Calu3 (cell line): ENCODE data around the gene ARHGAP8. TPM values are rescaled to one million over a fixed set of nuclear protein-coding genes. Genes with fewer than 3 reads are reported as not detected.

Source experiments
- BruUV-seq: library from RNA; stranded (reverse); fragments of 400-500 nt; replicated peaks from 2 replicates; lab custom pipeline; 2021; lab: Mats Ljungman, UMichigan
- CTCF ChIA-PET: fragments of 300-600 bp; sonication (Branson Sonifier 250); formaldehyde crosslinking; loops from one replicate; lab custom pipeline; 2022; ENCODE audit warnings: antibody characterized with exemption; lab: Charles Lee
- DNase-seq: peaks from one replicate; pipeline ENCODE4 v3.0.0; 2022
- H3K27ac Mint-ChIP-seq: one replicate; pipeline ENCODE4 v1.8.0; 2022; ENCODE audit warnings: mixed read lengths; ENCODE audit not compliant: unreplicated experiment
- H3K27me3 Mint-ChIP-seq: one replicate; pipeline ENCODE4 v1.8.0; 2022; ENCODE audit warnings: mixed read lengths; ENCODE audit not compliant: unreplicated experiment
- H3K36me3 Mint-ChIP-seq: one replicate; pipeline ENCODE4 v1.8.0; 2022; ENCODE audit warnings: mild to moderate bottlenecking, moderate library complexity, mixed read lengths; ENCODE audit not compliant: insufficient read depth, unreplicated experiment
- H3K4me1 Mint-ChIP-seq: one replicate; pipeline ENCODE4 v1.8.0; 2022; ENCODE audit warnings: mild to moderate bottlenecking, low read depth, mixed read lengths; ENCODE audit not compliant: unreplicated experiment
- H3K4me3 Mint-ChIP-seq: one replicate; pipeline ENCODE4 v1.8.0; 2022; ENCODE audit warnings: mild to moderate bottlenecking, low read depth, moderate library complexity, mixed read lengths; ENCODE audit not compliant: unreplicated experiment
- H3K9me3 Mint-ChIP-seq: one replicate; pipeline ENCODE4 v1.8.0; 2022; ENCODE audit warnings: low read depth, mixed read lengths; ENCODE audit not compliant: unreplicated experiment
- intact Hi-C: fragments of 100-400 bp; cut with micrococcal nuclease; formaldehyde crosslinking; loops from one replicate; pipeline ENCODE4 v1.10.0; 2022; ENCODE audit not compliant: unreplicated experiment
- total RNA-seq: library from RNA; stranded (reverse); gene quantifications from 2 replicates; pipeline ENCODE4 v1.2.3, GENCODE V29; 2022
- TF ChIP-seq, protein P1 (sequence below): fragments of 200-600 bp; IDR thresholded peaks from one replicate; pipeline ENCODE4 v1.8.0; 2022; ENCODE audit warnings: antibody characterized with exemption; ENCODE audit not compliant: unreplicated experiment

ARHGAP8 gene
- total RNA-seq, 1 experiment from 2014 or later, result 127 TPM

DNA sequence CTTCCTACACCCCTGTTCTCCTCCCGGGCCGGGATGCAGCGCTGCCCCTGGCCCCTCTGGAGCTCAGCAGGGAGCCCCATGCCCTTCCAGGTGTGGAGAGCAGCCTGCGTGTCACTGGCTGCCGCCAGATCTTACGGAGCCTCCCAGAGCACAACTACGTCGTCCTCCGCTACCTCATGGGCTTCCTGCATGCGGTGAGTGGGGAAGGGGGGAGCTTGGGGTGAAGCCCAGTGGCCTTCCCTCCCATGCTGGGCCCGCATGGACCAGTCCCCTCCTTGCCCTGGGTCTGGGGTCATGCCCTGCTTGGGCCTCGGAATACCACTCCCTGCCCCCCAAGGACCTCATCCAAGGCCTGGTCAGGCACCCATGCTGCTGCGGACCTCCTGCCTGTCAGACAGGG, 107.3 kb downstream of the ARHGAP8 start:
- no TSS peak for BruUV-seq
- DNase-seq, result no peak
- intact Hi-C loops, result no loop called here
- CTCF ChIA-PET, result no interaction called here
- Mint-ChIP-seq H3K4me3 (no peak overlapping the region), H3K9me3 (no peaks in the 10 kb centered on the region), H3K36me3 (peaks cover 60% of the 10 kb centered on the region), H3K27ac (no peak overlapping the region), H3K27me3 (no peaks in the 10 kb centered on the region), H3K4me1 (peaks cover 11% of the 10 kb centered on the region)
- TF ChIP-seq, protein P1, sequence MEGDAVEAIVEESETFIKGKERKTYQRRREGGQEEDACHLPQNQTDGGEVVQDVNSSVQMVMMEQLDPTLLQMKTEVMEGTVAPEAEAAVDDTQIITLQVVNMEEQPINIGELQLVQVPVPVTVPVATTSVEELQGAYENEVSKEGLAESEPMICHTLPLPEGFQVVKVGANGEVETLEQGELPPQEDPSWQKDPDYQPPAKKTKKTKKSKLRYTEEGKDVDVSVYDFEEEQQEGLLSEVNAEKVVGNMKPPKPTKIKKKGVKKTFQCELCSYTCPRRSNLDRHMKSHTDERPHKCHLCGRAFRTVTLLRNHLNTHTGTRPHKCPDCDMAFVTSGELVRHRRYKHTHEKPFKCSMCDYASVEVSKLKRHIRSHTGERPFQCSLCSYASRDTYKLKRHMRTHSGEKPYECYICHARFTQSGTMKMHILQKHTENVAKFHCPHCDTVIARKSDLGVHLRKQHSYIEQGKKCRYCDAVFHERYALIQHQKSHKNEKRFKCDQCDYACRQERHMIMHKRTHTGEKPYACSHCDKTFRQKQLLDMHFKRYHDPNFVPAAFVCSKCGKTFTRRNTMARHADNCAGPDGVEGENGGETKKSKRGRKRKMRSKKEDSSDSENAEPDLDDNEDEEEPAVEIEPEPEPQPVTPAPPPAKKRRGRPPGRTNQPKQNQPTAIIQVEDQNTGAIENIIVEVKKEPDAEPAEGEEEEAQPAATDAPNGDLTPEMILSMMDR, result no peak

DNA sequence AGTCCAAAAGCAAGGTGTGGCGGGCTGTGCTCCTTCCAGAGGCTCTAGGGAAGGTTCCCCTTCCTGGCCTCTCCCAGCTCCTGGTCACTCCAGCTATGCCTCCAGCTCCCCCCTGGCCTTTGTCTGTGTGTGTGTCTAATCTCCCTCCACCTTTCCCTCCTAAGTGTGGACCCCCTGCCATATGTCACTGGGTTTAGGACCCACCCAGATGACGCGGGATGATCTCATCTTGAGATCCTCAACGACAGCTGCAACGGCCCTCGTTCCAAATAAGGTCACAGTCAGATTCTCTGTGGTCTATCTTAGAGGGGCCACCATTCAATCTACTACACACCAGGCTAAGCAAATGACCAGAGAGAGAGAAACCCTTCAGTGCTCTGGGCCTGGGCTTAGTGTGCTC, 107.9 kb downstream of the ARHGAP8 start:
- Mint-ChIP-seq H3K27me3 (no peaks in the 10 kb centered on the region), H3K36me3 (peaks cover 66% of the 10 kb centered on the region), H3K4me3 (no peak overlapping the region), H3K27ac (no peak overlapping the region), H3K9me3 (no peaks in the 10 kb centered on the region), H3K4me1 (peaks cover 11% of the 10 kb centered on the region)
- BruUV-seq, result no TSS peak
- TF ChIP-seq, protein P1, result no peak
- intact Hi-C loops, result no loop called here
- no peak for DNase-seq
- CTCF ChIA-PET, result no interaction called here

- TF ChIP-seq, protein P1, result no peak
- intact Hi-C loops, result no loop called here
- Mint-ChIP-seq H3K27me3 (no peaks in the 10 kb centered on the region), H3K27ac (no peak overlapping the region), H3K4me1 (peaks cover 11% of the 10 kb centered on the region), H3K36me3 (peaks cover 63% of the 10 kb centered on the region), H3K4me3 (no peak overlapping the region), H3K9me3 (no peaks in the 10 kb centered on the region)
- no peak for DNase-seq
- BruUV-seq, result no TSS peak
- CTCF ChIA-PET, result no interaction called here
Observed at GRCh38 chr22:44861245-44861644, 108.9 kb downstream of the ARHGAP8 start.

GRCh38 chr22:44862281-44862680, 109.9 kb downstream of the ARHGAP8 start:
- peaks cover 65% of the 10 kb centered on the region for H3K36me3 Mint-ChIP-seq
- no peak overlapping the region for H3K4me3 Mint-ChIP-seq
- H3K9me3 Mint-ChIP-seq, result no peaks in the 10 kb centered on the region
- intact Hi-C loops, result no loop called here
- TF ChIP-seq, protein P1, result no peak
- CTCF ChIA-PET, result no interaction called here
- H3K27ac Mint-ChIP-seq, result no peak overlapping the region
- H3K4me1 Mint-ChIP-seq, result peaks cover 11% of the 10 kb centered on the region
- DNase-seq, result no peak
- BruUV-seq, result no TSS peak
- no peaks in the 10 kb centered on the region for H3K27me3 Mint-ChIP-seq
